CD4-positive, alpha-beta T cell treated with Interleukin-4 for 1 hour (primary cell): Measurements from ENCODE around the gene DNAJC25.
"Not testable (repeated sequence)": the region's sequence is repeated elsewhere in the genome, so short reads cannot be mapped to it uniquely, and the experiment has no call there.

Source experiments
- DNase-seq, 2 donors: peaks; one replicate each; pipeline ENCODE4 v3.0.0-alpha.2; 2020 to 2022

Gene DNAJC25

DNA sequence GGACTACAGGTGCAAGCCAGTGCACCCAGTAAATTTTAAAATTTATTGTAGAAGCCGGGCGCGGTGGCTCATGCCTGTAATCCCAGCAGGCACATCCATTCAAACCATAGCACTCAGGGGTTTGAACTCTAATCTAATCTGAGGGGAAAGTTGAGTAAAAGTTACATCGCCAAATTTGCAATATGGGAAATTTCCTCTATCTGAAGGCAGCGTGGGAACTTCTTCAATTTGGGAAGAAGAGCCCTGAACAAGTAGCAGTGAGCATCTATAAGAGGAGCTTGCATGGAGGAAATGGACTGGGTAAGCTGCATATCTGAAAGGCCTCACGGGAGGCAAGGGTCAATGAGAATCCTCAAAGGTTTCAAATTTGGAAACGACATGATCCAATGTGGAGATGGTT lies 2.7 kb upstream of the DNAJC25 start:
- DNase-seq = no peak

DNA sequence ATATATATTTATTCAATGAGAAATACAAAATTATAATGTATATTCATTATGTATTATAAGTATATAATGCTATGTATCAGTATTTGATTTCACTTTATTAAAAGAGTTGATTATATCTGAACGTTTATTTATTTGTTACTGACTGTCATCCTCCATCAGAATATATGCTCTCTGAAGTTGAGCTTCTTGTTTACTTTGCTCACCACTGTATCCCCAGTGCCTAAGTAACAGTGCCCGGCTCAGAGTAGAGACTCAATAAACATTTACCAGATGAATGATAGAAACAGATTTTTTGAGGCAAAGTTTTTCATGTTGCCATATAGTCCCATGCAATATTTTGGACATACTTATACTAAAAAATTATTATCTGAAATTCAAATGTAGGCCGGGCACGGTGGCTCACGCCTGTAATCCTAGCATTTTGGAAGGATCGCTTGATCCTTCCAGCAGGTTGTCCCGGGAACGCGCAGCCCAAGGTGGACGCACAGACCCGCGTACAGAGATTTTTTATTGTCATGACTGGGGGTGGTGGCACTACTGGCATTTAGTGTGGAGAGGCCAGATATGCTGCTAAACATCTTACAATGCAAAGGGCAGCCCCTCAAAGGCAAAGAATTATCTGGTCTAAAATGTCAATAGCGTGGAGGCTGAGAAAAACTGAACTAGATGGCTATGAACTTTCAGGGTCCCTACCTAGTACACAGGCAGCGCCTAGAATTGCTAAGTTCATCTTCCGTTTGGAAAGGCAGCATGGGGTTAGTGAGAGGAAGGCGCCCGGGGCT lies 761 bp upstream of the DNAJC25 start:
- DNase-seq = no peak

DNA sequence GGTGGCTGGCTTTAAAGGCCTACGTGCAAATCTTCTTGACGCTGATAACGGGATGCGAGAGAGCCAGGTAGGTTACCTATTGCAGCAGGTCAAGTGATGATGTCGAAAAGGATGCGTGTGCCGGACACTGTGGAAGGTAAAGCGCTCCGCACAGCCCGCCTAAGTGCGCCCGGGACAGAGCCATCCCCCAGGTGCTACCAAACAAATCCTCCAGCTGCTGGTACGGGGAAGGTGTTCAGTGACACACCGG lies 245 bp upstream of the DNAJC25 start:
- DNase-seq = no peak

DNA sequence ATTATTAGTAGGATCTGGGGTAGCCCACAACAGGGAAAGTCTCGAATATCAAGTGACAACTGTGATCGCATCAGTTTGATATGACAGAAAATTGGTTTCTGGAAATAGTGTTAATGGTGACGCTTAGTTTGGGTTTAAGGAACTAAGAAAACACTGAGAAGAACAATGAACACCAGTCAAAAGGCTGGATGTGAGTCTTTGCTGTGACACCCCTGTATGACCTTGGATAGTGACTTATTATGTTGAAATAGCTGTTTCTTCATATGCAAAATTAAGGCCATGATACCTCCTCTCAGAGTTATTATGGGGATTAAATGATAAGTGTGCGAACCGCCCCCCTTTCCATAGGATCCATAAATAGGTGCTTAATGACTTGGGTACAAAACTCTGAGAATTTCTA lies 926 bp downstream of the DNAJC25 start:
- DNase-seq = peak in 1 of 2 donors; percentile 6

DNA sequence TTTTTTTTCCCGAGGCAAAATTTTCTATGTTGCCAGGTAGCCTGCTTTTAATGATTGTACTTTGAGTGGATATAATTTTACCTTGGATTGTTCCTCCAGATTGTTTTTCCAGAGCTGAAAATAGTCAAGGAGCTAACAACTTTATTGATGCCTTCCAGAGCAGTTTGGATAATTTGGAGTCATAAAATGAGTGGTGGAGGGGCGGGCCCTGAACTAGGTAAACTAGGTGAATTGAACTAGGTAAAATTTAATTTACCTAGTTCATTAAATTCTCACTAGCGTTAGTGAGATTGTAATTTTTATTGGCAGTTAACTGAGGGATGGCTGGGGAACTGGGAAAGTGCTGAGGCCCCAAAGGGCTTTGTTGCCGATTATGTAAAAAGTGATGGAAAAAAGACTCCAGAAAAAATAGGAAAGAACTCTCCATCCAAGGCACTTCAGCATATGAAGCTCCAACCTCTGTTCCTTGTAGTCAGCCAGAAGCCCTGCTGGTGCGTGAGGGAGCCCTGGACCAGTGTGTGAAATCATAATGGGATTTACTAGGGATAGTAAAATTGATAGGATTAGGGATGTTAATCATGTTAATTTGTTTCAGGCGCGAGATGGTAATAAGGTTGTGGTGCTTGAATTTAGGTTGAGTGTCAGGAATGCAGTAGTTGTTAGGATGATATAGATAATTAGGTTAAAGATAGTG lies 1.7 kb downstream of the DNAJC25 start:
- no peak for DNase-seq

DNA sequence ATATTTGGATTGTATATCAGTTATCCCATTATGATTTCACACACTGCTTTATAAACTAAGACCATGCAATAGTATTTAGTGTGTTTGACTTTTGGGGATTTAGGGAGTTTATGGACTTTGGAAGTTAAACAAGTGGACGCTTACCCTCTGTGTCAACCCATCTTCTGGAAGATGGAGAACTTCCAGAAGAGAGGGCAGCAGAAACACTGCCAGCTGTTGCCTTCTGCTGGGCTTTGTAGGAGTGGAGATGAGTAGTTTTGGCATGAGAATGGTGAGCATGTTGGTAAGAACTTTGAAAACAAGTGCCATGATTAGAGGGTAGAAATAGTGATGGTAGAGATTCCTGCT lies 2.2 kb downstream of the DNAJC25 start:
- DNase-seq = no peak

DNA sequence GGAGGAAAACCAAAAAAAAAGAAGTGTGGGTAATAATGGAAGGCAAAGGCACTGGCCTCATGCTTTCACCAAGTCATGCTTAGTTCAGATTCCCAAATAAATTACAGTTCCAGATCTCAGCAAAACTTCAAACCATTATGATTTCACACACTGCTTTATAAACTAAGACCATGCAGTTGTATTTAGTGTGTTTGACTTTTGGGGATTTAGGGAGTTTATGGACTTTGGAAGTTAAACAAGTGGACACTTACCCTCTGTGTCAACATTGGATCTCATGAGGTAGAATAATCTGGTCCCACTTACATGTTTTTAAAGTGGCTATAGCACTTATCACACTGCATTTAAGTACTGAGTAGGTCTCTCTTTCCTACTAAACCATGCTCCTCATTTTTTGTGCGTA lies 3.7 kb downstream of the DNAJC25 start:
- DNase-seq = no peak

DNA sequence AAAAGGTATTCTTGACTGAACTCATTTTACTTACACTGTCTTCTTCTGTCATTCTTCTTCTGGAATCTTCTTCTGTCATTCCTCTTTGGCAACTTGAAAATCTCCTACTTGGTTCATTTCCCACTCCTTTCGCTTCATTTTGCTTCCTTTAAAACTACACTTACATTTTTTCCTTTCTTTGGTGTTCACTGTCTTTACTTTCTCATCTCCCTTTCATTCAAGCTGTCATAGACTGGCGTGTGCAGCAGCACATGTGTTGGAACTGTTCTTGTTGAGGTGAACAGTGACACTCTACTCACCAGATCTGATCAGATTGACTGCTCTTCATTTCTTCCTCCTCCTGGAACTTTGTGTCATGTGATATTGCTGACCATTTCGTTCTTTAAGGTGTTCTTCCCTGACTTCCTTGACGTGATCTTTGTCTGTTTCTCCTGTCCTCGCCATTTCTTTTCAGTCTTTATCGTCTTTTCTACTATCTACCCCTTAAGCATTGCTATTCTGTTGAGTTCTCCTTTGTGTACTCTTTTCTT lies 6.4 kb downstream of the DNAJC25 start:
- DNase-seq = no peak

DNA sequence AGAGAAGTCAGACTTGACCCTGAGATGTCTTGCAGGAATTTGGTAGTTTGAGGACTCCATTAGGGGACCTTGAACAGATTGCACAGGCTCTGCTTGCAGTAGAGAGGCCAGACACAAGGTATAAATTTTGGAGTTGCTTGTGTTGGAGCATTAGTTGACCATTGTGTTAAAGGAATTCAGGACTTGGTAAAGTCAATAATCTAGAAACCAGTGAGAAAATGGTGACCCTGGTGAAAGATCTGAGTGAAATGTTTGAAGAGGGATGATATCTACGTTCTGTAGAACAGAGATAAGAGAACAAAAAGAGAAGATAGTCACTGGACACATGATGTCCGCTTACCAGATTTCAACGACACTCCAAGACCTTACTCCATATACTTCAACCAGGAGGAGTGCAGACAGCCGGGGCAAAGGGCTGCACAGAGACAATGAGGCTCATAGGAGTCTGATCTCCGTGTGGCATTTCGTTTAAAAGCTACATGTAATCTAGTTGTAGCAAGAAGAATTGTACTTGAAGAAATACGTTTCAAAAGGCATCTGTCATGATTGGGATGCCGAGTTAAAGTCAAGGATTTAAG lies 13.2 kb downstream of the DNAJC25 start:
- DNase-seq = no peak

DNA sequence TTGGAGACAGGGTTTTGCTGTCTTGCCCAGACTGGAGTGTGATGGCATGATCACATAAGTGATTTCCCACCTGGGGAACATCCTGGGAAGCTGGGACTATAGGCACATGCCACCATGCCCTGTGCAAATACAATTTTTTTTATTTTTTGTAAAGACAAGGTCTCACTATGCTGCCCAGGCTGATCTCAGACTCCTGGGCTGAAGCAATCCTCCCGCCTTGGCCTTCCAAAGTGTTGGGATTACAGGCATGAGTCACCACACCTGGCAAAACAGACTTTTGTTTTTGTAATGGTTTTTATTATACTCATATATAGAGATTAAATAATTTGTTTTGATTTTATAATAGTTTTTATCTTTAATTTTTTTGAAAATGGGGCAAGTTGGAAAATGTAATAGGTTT lies 14.7 kb downstream of the DNAJC25 start:
- DNase-seq = no peak

DNA sequence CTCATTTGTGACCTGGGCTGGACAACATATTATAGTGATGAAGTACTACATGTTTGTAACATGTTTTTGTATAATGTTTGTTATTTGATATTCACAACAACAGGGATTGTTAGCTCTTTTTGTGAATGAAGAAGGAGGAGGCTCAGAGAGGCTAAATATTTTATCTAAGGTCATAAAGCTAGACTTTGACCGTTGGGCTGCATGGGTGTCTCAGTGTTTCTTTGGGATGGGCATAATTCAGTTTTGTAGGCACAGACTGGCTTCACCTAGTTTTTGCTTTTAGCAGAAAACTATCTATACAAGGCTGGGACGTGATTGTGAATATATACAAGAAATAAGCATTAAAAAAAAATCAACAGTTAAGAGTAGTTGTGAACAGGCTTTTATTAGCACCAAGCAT lies 15.3 kb downstream of the DNAJC25 start:
- no peak for DNase-seq

DNA sequence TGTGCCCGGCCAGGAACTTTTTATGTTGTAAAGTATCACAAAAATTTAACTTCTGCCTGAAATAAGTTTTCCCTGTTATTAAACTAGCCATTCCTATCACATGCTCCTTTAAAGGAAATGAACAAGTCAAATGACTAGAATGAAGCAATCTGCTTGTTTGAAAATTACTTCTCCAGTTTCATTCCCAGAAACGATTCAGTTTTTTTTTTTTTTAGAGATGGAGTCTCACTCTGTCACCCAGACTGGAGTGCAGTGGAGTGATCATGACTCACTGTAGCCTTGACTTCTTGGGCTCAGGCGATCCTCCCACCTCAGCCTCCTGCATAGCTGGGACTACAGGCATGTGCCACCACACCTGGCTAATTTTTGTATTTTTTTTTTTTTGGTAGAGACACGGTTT lies 16.9 kb downstream of the DNAJC25 start:
- no peak for DNase-seq

DNA sequence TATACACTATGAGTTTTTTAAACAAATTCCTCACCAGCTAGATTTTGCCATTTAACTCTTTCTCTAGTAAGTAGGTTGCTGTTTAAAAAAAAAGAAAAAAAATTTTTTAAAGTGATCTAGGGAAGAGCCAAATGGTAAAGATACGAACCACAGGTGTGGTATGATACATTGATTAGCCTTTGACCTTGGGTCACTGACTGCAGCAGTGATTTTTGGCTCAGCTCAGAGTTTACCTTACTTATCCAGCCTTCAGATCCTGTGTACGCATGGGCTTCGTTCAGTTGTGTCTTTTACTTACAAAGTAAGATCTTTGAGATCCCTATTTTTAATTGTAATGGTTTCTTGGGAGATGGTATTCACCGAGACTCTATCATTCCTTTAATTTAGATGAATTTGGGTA lies 17.9 kb downstream of the DNAJC25 start:
- DNase-seq = no peak

DNA sequence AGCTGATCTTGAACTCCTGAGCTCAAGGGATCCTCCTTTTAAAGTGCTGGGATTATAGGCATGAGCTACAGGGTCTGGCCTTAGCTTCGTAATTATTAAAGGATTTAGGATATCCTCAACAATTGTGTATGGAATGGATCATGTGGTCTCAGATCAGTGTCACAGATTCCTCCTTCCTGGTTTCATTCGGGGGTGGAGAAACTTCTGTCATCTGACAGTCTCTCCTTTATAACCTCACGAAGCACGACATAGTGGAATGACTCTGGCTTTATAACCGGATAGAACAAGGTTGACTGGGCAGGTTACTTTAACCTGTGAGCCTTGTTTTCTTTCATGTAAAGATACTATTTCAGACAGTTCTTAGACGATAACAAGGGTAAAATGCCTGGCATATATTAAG lies 25.9 kb downstream of the DNAJC25 start:
- no peak for DNase-seq

DNA sequence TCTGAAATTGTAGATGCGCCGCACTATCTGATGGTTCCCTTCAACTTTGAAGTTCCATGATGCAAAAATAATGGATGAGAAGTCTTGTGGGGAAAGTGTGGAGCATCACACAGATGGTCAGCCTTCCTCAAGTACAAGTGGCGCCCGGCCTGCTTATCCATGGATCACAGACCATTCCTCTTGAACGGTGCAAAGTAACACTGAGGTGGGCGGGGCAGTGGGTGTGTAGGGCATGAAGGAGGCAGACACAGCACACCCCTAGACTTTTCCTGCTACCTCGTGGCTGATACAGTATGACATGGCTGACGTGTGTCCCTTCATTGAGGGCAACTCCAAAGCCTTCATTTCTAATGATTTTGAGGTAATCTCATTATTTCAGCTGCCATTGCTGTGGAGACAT lies 27.8 kb downstream of the DNAJC25 start:
- DNase-seq = no peak

DNA sequence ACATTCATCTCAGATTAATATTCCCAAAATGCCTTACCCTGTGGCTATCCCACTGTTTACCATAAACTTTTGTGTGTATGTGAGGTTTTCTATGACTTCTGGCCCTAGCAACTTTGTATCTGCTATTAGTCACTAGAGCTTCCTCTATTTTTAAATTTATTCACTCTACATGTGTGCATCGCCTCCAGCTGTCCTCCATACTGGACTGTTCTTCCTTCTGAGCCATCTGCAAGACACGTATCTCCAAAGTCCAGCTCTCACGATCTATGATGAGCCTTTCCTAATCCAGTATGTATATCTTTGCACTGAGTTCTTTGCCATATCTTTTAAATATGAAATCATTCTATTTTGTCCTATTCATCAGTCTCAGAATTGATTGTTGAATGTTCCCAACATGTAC lies 28.6 kb downstream of the DNAJC25 start:
- no peak for DNase-seq

DNA sequence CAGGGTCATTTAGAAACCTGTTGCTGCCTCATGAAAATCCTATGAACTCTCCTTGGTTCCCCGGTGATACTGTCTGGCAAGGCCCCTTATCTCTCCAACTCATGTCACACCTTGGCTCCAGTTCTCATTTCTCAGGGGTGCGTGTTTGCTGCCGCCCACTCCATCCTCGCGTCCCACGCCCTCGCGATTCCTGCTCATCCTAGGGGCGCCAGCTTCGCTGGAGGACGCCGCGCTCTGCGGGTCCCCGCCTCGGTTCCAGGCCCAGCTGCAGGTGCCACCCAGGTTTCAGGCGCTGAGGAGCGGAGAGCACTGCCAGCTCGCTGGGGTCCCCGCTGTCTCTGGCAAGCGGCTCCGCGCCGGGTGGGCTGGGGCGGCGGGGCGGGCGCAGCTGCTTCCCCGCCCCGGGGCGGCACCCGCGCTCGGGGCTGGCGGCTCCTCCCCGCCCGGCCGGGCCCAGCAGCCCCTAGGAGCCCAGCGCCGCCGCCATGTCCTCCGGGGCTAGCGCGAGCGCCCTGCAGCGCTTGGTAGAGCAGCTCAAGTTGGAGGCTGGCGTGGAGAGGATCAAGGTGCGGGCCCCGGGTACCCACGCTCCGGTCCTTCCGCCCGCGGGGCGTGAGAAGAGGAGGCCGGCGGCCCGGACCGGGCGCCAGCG lies 30.1 kb downstream of the DNAJC25 start, which contains the start of gene GNG10:
Gene GNG10 (plus strand): TSS at position 456 of the 652 bp plus-strand sequence. CDS start 30 bp downstream, at position 486.
- peak; percentile 59 to 69 for DNase-seq

DNA sequence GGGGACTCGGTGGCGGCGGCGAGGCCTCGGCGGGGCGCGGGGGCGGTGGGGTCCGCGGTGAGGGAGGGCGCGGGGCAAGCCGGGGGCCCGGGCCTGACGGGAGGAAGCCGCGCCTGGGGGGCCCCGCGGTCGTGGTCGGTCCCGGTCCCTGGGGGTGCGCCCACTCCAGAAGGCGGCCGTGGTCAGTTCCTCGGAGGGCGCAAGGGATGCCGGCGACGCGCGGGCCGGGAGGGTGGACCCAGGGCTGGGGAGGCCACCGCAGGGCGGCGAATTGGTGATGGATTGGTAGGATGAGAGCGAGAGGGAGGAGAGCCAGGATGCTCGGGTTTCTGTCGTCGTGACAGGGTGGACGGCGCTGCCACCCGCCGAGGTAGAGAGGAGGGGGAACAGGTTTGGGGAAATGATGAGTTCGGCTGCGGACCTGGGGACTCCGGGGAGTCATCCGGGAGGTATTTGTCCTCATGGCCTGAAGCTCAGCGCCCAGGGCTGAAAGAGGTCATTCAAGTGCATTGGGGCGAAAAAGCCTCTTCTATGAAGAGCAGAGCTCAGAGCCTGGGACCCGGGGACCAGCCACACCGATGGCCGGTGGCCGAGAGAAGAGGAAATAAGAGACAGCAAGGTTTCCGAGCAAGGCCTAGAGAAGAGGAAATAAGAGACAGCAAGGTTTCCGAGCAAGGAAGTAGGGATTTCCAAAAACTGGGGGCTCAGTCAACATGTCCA lies 30.8 kb downstream of the DNAJC25 start:
- peak; percentile 17 to 28 for DNase-seq

DNA sequence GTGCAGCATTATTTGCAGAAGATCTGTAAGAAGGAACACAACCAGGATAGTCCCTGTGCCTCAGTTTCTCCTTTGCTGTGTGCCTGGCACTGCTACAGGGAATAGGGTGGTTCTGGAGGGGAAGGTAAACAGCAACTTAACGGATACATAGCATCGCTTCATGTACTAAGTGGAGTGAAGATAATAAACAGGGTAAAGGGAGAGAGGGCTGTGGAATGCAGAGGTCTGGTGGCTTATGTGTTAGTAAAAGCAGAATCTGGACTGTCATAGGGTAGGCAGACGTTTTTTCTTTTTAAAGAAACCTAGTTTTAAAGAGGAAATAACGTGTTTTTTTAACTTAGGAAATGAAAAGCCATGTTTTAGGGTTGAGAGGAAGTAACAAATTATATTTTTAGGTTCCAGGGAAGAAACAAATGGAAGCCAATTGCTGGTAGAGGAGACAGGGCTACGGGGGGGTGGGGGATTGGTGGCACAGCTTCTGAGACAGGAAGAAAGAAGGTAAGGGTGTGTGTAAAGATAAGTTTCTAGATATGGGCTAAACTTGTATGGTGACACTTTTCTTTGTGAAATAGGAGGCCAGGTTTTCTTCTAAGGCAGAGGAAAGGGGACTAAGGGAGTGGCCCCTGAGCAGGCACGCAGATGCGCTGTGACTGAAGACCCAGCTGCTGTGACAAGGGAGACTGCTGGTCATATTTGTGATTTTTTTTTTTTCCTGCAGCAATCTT lies 31.6 kb downstream of the DNAJC25 start:
- peak in 1 of 2 donors; percentile 29 for DNase-seq

DNA sequence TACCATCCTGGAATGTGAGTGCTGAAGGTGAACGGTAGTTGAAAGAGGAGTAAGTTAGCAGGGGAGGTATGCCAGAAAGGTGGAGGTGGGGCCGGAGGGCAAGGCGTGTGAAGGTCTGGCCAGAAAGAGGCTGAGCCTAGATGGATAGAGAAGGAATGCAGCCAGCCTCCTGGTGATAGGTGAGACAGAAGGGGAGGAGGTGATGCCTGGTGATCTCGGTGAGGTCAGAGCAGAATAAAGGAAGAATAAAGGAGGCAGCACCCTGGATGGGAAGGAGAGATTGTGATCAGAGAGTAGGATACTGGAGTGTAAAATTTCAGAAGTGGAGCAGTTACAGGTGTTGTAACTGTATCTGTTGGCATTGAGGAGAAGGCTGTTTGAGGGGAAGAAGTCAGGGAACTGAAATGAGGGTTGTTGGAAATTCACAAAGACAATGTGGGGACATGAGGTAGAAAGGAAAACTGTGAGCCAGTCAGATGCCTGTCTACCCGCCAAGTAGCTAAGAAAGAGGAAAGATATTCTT lies 32.2 kb downstream of the DNAJC25 start:
- DNase-seq = no peak

DNA sequence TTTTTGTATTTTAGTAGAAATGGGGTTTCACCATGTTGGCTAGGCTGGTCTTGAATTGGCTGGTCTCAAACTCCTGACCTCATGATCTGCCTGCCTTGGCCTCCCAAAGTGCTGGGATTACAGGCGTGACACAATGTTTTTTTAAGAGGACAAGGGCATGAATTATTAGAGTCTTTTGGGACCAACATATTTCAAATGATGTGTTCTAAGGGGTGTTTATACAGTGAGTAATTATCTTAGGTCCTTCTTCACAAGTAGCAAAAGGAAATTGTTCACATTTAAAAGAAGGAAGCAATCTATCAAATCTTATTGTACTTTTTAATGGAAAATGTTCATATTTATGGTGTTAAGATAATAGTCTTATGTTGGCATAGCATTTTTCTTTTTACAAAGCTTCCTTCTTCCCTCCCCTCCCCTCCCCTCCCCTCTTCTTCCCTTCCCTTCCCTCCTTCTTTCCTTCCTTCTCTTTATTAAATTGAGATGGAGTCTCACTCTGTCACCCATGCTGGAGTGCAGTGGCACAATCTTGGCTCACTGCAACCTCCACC lies 37.0 kb downstream of the DNAJC25 start:
- no peak for DNase-seq

DNA sequence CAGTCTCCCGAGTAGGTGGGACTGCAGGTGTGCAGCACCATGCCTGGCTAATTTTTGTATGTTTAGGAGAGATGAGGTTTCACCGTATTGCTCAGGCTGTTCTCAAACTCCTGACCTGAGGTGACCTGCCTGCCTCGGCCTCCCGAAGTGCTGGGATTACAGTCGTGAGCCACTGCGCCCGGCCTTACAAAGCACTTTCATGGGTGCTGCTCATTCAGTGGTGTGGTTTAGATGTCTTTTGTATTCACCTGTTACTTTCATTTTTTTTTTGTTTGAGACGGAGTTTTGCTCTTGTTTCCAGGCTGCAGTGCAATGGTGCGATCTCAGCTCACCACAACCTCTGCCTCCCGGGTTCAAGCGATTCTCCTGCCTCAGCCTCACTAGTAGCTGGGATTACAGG lies 37.5 kb downstream of the DNAJC25 start:
- DNase-seq = not testable (repeated sequence)
